A673 (cell line): ENCODE results near the gene GRK4.

Experiments
- EZH2 ChIP-seq: fragments of 200-600 bp; sonication (generic); IDR thresholded peaks from 2 replicates; pipeline ENCODE4 v1.6.1; 2017; ENCODE audit warnings: borderline replicate concordance, low read depth, mild to moderate bottlenecking, mixed read lengths, antibody characterized with exemption, low read length; ENCODE audit not compliant: poor library complexity, severe bottlenecking
- TF ChIP-seq, protein P1 (sequence below): fragments of 300-800, 200-600 bp; sonication (generic); conservative IDR thresholded peaks from 2 replicates; pipeline ENCODE4 v1.5.1; 2017; ENCODE audit warnings: low read depth, mild to moderate bottlenecking, antibody characterized with exemption, low read length, moderate library complexity, mixed read lengths

DNA sequence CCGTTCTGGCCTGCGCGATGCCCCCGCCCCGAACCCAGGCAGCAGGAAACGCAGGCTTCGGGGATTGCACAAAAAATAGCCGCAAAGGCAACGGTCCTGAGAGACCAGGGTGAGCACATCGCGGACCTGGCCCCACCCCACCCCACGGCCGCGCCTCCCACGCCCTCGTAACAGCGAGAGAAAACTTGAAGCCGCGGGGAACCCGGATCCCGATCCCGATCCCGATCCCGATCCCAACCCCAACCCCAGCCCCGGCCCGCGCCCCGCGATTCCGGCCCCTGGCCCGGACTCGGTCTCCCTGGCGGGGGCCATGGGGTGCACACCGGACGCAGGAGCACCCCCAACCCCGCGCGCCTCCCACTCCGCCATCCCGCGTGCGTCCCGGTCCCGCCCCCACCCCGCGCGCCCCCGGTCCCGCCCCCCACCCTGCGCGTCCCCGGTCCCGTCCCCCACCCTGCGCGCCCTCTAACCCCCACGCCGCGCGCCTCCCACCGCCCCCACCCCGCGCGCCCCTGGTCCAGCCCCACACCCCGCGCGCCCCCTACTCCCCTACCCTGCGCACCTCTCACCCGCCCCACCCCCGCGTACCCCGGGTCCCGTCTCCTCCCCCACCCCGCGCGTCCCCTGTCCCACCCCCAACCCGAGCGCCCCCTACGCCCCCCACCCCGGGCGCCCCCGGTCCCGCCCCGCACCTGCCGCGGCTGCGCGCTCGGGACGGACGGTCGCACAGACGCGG lies 29.1 kb upstream of the GRK4 start:
- TF ChIP-seq, protein P1, sequence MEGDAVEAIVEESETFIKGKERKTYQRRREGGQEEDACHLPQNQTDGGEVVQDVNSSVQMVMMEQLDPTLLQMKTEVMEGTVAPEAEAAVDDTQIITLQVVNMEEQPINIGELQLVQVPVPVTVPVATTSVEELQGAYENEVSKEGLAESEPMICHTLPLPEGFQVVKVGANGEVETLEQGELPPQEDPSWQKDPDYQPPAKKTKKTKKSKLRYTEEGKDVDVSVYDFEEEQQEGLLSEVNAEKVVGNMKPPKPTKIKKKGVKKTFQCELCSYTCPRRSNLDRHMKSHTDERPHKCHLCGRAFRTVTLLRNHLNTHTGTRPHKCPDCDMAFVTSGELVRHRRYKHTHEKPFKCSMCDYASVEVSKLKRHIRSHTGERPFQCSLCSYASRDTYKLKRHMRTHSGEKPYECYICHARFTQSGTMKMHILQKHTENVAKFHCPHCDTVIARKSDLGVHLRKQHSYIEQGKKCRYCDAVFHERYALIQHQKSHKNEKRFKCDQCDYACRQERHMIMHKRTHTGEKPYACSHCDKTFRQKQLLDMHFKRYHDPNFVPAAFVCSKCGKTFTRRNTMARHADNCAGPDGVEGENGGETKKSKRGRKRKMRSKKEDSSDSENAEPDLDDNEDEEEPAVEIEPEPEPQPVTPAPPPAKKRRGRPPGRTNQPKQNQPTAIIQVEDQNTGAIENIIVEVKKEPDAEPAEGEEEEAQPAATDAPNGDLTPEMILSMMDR: no peak
- no peak for TF ChIP-seq EZH2
